ENCODE data around the gene ADAMTS9. TPM values are rescaled to one million over a fixed set of nuclear protein-coding genes. Genes with fewer than 3 reads are reported as not detected.

ADAMTS9 gene
- total and polyA plus RNA-seq, 4 donors, result 1.2 to 13.8 (median 7.4) TPM

GRCh38 chr3:64601824-64602223 is 86.0 kb downstream of the ADAMTS9 start:
- DNase-seq (ENCODE audit: low spot score), result no peak
- TF ChIP-seq CTCF (IDR thresholded peaks at IDR 0.05; ENCODE audit: low read depth, low read length, missing input control) (no peak), SP1 (IDR thresholded peaks at IDR 0.05) (no peak), HNF4A (conservative IDR thresholded peaks at IDR 0.05) (no peak), RXRA (IDR thresholded peaks at IDR 0.05) (no peak), FOXA2 (IDR thresholded peaks at IDR 0.05) (no peak), GABPA (IDR thresholded peaks at IDR 0.05 in 1 of 2, conservative IDR thresholded peaks at IDR 0.05 in 1 of 2) (no peak), EGR1 (IDR thresholded peaks at IDR 0.05; ENCODE audit: low read depth in 2 of 2) (no peak), NR2F2 (IDR thresholded peaks at IDR 0.05) (no peak), YY1 (IDR thresholded peaks at IDR 0.05) (no peak), RAD21 (IDR thresholded peaks at IDR 0.05) (no peak), HNF4G (IDR thresholded peaks at IDR 0.05) (no peak), TAF1 (conservative IDR thresholded peaks at IDR 0.05) (no peak), FOXA1 (IDR thresholded peaks at IDR 0.05) (no peak)
- TF ChIP-seq, protein P1, sequence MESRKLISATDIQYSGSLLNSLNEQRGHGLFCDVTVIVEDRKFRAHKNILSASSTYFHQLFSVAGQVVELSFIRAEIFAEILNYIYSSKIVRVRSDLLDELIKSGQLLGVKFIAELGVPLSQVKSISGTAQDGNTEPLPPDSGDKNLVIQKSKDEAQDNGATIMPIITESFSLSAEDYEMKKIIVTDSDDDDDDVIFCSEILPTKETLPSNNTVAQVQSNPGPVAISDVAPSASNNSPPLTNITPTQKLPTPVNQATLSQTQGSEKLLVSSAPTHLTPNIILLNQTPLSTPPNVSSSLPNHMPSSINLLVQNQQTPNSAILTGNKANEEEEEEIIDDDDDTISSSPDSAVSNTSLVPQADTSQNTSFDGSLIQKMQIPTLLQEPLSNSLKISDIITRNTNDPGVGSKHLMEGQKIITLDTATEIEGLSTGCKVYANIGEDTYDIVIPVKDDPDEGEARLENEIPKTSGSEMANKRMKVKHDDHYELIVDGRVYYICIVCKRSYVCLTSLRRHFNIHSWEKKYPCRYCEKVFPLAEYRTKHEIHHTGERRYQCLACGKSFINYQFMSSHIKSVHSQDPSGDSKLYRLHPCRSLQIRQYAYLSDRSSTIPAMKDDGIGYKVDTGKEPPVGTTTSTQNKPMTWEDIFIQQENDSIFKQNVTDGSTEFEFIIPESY (IDR thresholded peaks at IDR 0.05), result no peak
- TF ChIP-seq, protein P2, sequence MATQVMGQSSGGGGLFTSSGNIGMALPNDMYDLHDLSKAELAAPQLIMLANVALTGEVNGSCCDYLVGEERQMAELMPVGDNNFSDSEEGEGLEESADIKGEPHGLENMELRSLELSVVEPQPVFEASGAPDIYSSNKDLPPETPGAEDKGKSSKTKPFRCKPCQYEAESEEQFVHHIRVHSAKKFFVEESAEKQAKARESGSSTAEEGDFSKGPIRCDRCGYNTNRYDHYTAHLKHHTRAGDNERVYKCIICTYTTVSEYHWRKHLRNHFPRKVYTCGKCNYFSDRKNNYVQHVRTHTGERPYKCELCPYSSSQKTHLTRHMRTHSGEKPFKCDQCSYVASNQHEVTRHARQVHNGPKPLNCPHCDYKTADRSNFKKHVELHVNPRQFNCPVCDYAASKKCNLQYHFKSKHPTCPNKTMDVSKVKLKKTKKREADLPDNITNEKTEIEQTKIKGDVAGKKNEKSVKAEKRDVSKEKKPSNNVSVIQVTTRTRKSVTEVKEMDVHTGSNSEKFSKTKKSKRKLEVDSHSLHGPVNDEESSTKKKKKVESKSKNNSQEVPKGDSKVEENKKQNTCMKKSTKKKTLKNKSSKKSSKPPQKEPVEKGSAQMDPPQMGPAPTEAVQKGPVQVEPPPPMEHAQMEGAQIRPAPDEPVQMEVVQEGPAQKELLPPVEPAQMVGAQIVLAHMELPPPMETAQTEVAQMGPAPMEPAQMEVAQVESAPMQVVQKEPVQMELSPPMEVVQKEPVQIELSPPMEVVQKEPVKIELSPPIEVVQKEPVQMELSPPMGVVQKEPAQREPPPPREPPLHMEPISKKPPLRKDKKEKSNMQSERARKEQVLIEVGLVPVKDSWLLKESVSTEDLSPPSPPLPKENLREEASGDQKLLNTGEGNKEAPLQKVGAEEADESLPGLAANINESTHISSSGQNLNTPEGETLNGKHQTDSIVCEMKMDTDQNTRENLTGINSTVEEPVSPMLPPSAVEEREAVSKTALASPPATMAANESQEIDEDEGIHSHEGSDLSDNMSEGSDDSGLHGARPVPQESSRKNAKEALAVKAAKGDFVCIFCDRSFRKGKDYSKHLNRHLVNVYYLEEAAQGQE (IDR thresholded peaks at IDR 0.05), result no peak
- TF ChIP-seq, protein P3, sequence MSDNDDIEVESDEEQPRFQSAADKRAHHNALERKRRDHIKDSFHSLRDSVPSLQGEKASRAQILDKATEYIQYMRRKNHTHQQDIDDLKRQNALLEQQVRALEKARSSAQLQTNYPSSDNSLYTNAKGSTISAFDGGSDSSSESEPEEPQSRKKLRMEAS (IDR thresholded peaks at IDR 0.05), result no peak
- Histone ChIP-seq H3K27me3 (ENCODE audit: control insufficient read depth in 4 of 4, insufficient read depth in 4 of 4, low read length in 3 of 4) (no peaks in the 10 kb centered on the region), H3K27ac (ENCODE audit: low read depth in 1 of 2, low read length in 2 of 2) (no peak overlapping the region), H3K9me3 (ENCODE audit: control insufficient read depth in 4 of 4, low read length in 3 of 4) (no peaks in the 10 kb centered on the region), H3K9ac (ENCODE audit: low read depth in 1 of 2, low read length in 2 of 2) (no peak overlapping the region), H3K4me3 (ENCODE audit: low read depth in 1 of 3, low read length in 3 of 3) (no peak overlapping the region), H3K36me3 (ENCODE audit: control insufficient read depth in 4 of 4, insufficient read depth in 3 of 4, low read depth in 1 of 4, low read length in 3 of 4) (no peaks in the 10 kb centered on the region), H3K4me1 (ENCODE audit: control insufficient read depth in 4 of 4, insufficient read depth in 4 of 4, low read length in 3 of 4) (no peaks in the 10 kb centered on the region)
- 97% methylated on average over 9 of the region's 9 CpGs for WGBS

All from liver (tissue), 9 donors.